Measurements from ENCODE around the gene TYW1B. TPM values are rescaled to one million over a fixed set of nuclear protein-coding genes. Genes with fewer than 3 reads are reported as not detected.
"Not testable (repeated sequence)": the region's sequence is repeated elsewhere in the genome, so short reads cannot be mapped to it uniquely, and the experiment has no call there.

TYW1B gene
- total and polyA plus RNA-seq, 4 donors, result 1.4 to 4.8 (median 3.7) TPM

GRCh38 chr7:72561988-72562387 lies 266.0 kb downstream of the TYW1B start:
- not testable (repeated sequence) for DNase-seq (ENCODE audit: low spot score); H3K9ac ChIP-seq (ENCODE audit: low read depth in 1 of 2, low read length in 2 of 2); H3K4me3 ChIP-seq (ENCODE audit: low read depth in 1 of 3, low read length in 3 of 3); H3K36me3 ChIP-seq (ENCODE audit: control insufficient read depth in 4 of 4, insufficient read depth in 3 of 4, low read depth in 1 of 4, low read length in 3 of 4); H3K27me3 ChIP-seq (ENCODE audit: control insufficient read depth in 4 of 4, insufficient read depth in 4 of 4, low read length in 3 of 4); H3K27ac ChIP-seq (ENCODE audit: low read depth in 1 of 2, low read length in 2 of 2); H3K4me1 ChIP-seq (ENCODE audit: control insufficient read depth in 4 of 4, insufficient read depth in 4 of 4, low read length in 3 of 4); H3K9me3 ChIP-seq (ENCODE audit: control insufficient read depth in 4 of 4, low read length in 3 of 4)
- WGBS, result 86% methylated on average over 3 of the region's 3 CpGs

- not testable (repeated sequence) for H3K4me3 ChIP-seq (ENCODE audit: low read depth in 1 of 3, low read length in 3 of 3); H3K27ac ChIP-seq (ENCODE audit: low read depth in 1 of 2, low read length in 2 of 2); H3K36me3 ChIP-seq (ENCODE audit: control insufficient read depth in 4 of 4, insufficient read depth in 3 of 4, low read depth in 1 of 4, low read length in 3 of 4); DNase-seq (ENCODE audit: low spot score); H3K4me1 ChIP-seq (ENCODE audit: control insufficient read depth in 4 of 4, insufficient read depth in 4 of 4, low read length in 3 of 4); H3K9ac ChIP-seq (ENCODE audit: low read depth in 1 of 2, low read length in 2 of 2); H3K9me3 ChIP-seq (ENCODE audit: control insufficient read depth in 4 of 4, low read length in 3 of 4); H3K27me3 ChIP-seq (ENCODE audit: control insufficient read depth in 4 of 4, insufficient read depth in 4 of 4, low read length in 3 of 4)
- 89% methylated on average over 3 of the region's 4 CpGs for WGBS
These were observed 268.5 kb downstream of the TYW1B start for GRCh38 chr7:72559546-72559945.

- H3K27ac ChIP-seq (ENCODE audit: low read depth in 1 of 2, low read length in 2 of 2); H3K9me3 ChIP-seq (ENCODE audit: control insufficient read depth in 4 of 4, low read length in 3 of 4); H3K36me3 ChIP-seq (ENCODE audit: control insufficient read depth in 4 of 4, insufficient read depth in 3 of 4, low read depth in 1 of 4, low read length in 3 of 4); H3K9ac ChIP-seq (ENCODE audit: low read depth in 1 of 2, low read length in 2 of 2); H3K4me3 ChIP-seq (ENCODE audit: low read depth in 1 of 3, low read length in 3 of 3); H3K4me1 ChIP-seq (ENCODE audit: control insufficient read depth in 4 of 4, insufficient read depth in 4 of 4, low read length in 3 of 4); DNase-seq (ENCODE audit: low spot score); H3K27me3 ChIP-seq (ENCODE audit: control insufficient read depth in 4 of 4, insufficient read depth in 4 of 4, low read length in 3 of 4): not testable (repeated sequence)
- WGBS, result 82% methylated on average over 4 of the region's 4 CpGs
These were observed 271.3 kb downstream of the TYW1B start for GRCh38 chr7:72556733-72557132.

GRCh38 chr7:72555238-72555637 lies 272.8 kb downstream of the TYW1B start:
- 88% methylated on average over 6 of the region's 6 CpGs for WGBS
- not testable (repeated sequence) for H3K4me3 ChIP-seq (ENCODE audit: low read depth in 1 of 3, low read length in 3 of 3); H3K27me3 ChIP-seq (ENCODE audit: control insufficient read depth in 4 of 4, insufficient read depth in 4 of 4, low read length in 3 of 4); H3K9me3 ChIP-seq (ENCODE audit: control insufficient read depth in 4 of 4, low read length in 3 of 4); H3K9ac ChIP-seq (ENCODE audit: low read depth in 1 of 2, low read length in 2 of 2); H3K27ac ChIP-seq (ENCODE audit: low read depth in 1 of 2, low read length in 2 of 2); H3K36me3 ChIP-seq (ENCODE audit: control insufficient read depth in 4 of 4, insufficient read depth in 3 of 4, low read depth in 1 of 4, low read length in 3 of 4); H3K4me1 ChIP-seq (ENCODE audit: control insufficient read depth in 4 of 4, insufficient read depth in 4 of 4, low read length in 3 of 4); DNase-seq (ENCODE audit: low spot score)

GRCh38 chr7:72554401-72554800 lies 273.6 kb downstream of the TYW1B start:
- not testable (repeated sequence) for H3K27me3 ChIP-seq (ENCODE audit: control insufficient read depth in 4 of 4, insufficient read depth in 4 of 4, low read length in 3 of 4); H3K4me3 ChIP-seq (ENCODE audit: low read depth in 1 of 3, low read length in 3 of 3); H3K36me3 ChIP-seq (ENCODE audit: control insufficient read depth in 4 of 4, insufficient read depth in 3 of 4, low read depth in 1 of 4, low read length in 3 of 4); H3K9ac ChIP-seq (ENCODE audit: low read depth in 1 of 2, low read length in 2 of 2); H3K4me1 ChIP-seq (ENCODE audit: control insufficient read depth in 4 of 4, insufficient read depth in 4 of 4, low read length in 3 of 4); H3K9me3 ChIP-seq (ENCODE audit: control insufficient read depth in 4 of 4, low read length in 3 of 4); H3K27ac ChIP-seq (ENCODE audit: low read depth in 1 of 2, low read length in 2 of 2); DNase-seq (ENCODE audit: low spot score)
- 92% methylated on average over 5 of the region's 5 CpGs for WGBS

GRCh38 chr7:72550454-72550853 lies 277.5 kb downstream of the TYW1B start:
- not testable (repeated sequence) for DNase-seq (ENCODE audit: low spot score); H3K27ac ChIP-seq (ENCODE audit: low read depth in 1 of 2, low read length in 2 of 2); H3K4me1 ChIP-seq (ENCODE audit: control insufficient read depth in 4 of 4, insufficient read depth in 4 of 4, low read length in 3 of 4); H3K9ac ChIP-seq (ENCODE audit: low read depth in 1 of 2, low read length in 2 of 2); H3K27me3 ChIP-seq (ENCODE audit: control insufficient read depth in 4 of 4, insufficient read depth in 4 of 4, low read length in 3 of 4); H3K4me3 ChIP-seq (ENCODE audit: low read depth in 1 of 3, low read length in 3 of 3); H3K36me3 ChIP-seq (ENCODE audit: control insufficient read depth in 4 of 4, insufficient read depth in 3 of 4, low read depth in 1 of 4, low read length in 3 of 4); H3K9me3 ChIP-seq (ENCODE audit: control insufficient read depth in 4 of 4, low read length in 3 of 4)

- WGBS, result 47% methylated on average over 9 of the region's 9 CpGs
- not testable (repeated sequence) for H3K9me3 ChIP-seq (ENCODE audit: control insufficient read depth in 4 of 4, low read length in 3 of 4); H3K4me1 ChIP-seq (ENCODE audit: control insufficient read depth in 4 of 4, insufficient read depth in 4 of 4, low read length in 3 of 4); H3K27ac ChIP-seq (ENCODE audit: low read depth in 1 of 2, low read length in 2 of 2); H3K9ac ChIP-seq (ENCODE audit: low read depth in 1 of 2, low read length in 2 of 2); H3K36me3 ChIP-seq (ENCODE audit: control insufficient read depth in 4 of 4, insufficient read depth in 3 of 4, low read depth in 1 of 4, low read length in 3 of 4); DNase-seq (ENCODE audit: low spot score); H3K27me3 ChIP-seq (ENCODE audit: control insufficient read depth in 4 of 4, insufficient read depth in 4 of 4, low read length in 3 of 4); H3K4me3 ChIP-seq (ENCODE audit: low read depth in 1 of 3, low read length in 3 of 3)
These were observed 281.3 kb downstream of the TYW1B start for GRCh38 chr7:72546586-72547237.

- not testable (repeated sequence) for H3K4me1 ChIP-seq (ENCODE audit: control insufficient read depth in 4 of 4, insufficient read depth in 4 of 4, low read length in 3 of 4); H3K9me3 ChIP-seq (ENCODE audit: control insufficient read depth in 4 of 4, low read length in 3 of 4); DNase-seq (ENCODE audit: low spot score); H3K27ac ChIP-seq (ENCODE audit: low read depth in 1 of 2, low read length in 2 of 2); H3K9ac ChIP-seq (ENCODE audit: low read depth in 1 of 2, low read length in 2 of 2); H3K4me3 ChIP-seq (ENCODE audit: low read depth in 1 of 3, low read length in 3 of 3); H3K36me3 ChIP-seq (ENCODE audit: control insufficient read depth in 4 of 4, insufficient read depth in 3 of 4, low read depth in 1 of 4, low read length in 3 of 4); H3K27me3 ChIP-seq (ENCODE audit: control insufficient read depth in 4 of 4, insufficient read depth in 4 of 4, low read length in 3 of 4)
- 67% methylated on average over 2 of the region's 2 CpGs for WGBS
These were observed 283.5 kb downstream of the TYW1B start for GRCh38 chr7:72544531-72544930.
